MM.1S (cell line): ENCODE results near the gene GAPT.

Experiments
- EZH2 ChIP-seq: fragments of 300-600 bp; sonication (generic); optimal IDR thresholded peaks from 2 replicates; pipeline ENCODE3; 2017; ENCODE audit warnings: low read depth, mild to moderate bottlenecking, antibody characterized with exemption, low read length, mixed read lengths
- EZH2phosphoT487 ChIP-seq: fragments of 300-600 bp; sonication (generic); IDR thresholded peaks from 2 replicates; pipeline ENCODE4 v1.6.1; 2018; ENCODE audit warnings: antibody characterized with exemption, low read length
- TF ChIP-seq, protein P1 (sequence below): fragments of 300-600 bp; sonication (generic); IDR thresholded peaks from 2 replicates; pipeline ENCODE4 v1.5.1; 2016; ENCODE audit warnings: antibody characterized with exemption, low read length, mixed read lengths

DNA sequence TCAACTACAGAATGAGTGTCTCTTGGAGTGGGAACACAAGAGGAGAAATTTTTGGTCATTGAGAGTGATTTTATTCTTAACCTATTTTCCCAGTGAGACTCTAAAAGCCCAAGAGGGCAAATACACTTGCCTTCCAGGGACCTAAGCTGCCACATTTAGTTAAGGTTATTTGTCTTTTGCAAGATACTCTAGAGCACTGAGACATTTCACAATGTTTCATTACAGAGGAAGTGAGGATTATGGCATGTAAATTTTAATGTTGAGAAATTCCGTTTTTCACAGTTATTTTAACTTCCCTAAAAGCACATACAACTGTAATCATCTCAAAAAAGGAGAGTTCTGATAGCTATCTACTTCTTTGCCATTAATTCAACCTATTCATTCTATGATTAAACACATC lies 53.0 kb downstream of the GAPT start:
- TF ChIP-seq EZH2: no peak
- TF ChIP-seq, protein P1, sequence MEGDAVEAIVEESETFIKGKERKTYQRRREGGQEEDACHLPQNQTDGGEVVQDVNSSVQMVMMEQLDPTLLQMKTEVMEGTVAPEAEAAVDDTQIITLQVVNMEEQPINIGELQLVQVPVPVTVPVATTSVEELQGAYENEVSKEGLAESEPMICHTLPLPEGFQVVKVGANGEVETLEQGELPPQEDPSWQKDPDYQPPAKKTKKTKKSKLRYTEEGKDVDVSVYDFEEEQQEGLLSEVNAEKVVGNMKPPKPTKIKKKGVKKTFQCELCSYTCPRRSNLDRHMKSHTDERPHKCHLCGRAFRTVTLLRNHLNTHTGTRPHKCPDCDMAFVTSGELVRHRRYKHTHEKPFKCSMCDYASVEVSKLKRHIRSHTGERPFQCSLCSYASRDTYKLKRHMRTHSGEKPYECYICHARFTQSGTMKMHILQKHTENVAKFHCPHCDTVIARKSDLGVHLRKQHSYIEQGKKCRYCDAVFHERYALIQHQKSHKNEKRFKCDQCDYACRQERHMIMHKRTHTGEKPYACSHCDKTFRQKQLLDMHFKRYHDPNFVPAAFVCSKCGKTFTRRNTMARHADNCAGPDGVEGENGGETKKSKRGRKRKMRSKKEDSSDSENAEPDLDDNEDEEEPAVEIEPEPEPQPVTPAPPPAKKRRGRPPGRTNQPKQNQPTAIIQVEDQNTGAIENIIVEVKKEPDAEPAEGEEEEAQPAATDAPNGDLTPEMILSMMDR: no peak
- TF ChIP-seq EZH2phosphoT487: no peak
